ENCODE measurements around the gene KAT6B. TPM values are rescaled to one million over a fixed set of nuclear protein-coding genes. Genes with fewer than 3 reads are reported as not detected.
A peak's percentile ranks its signal among the peaks of the same experiment; 100 is the strongest.

KAT6B gene
- total RNA-seq, 2 experiments from 2014 or later, result 22.8 to 24.8 TPM

- intact Hi-C loops (cut with micrococcal nuclease), result no loop called here
- Mint-ChIP-seq H3K27ac (no peak overlapping the region), H3K36me3 (ENCODE audit: low read depth) (peaks cover 16% of the 10 kb centered on the region), H3K4me1 (ENCODE audit: low read depth) (peaks cover 23% of the 10 kb centered on the region), H3K27me3 (no peaks in the 10 kb centered on the region), H3K4me3 (no peak overlapping the region), H3K9me3 (no peaks in the 10 kb centered on the region)
- DNase-seq, result no peak
- ChIA-PET CTCF (interaction anchor here (4.6 kb wide), 1 partner anchor 11 kb away, joined by 14 read pairs; no protein-coding TSS in a partner anchor), POLR2A (interaction anchor here (0.9 to 1.4 kb wide), 3 partner anchors 10 to 133 kb away, joined by 3 to 6 read pairs (median 4); no protein-coding TSS in a partner anchor)
- no peak for TF ChIP-seq CTCF (IDR thresholded peaks at IDR 0.05)
- ATAC-seq, result no peak
Observed at GRCh38 chr10:74987339-74988053, 161.1 kb downstream of the KAT6B start.

- peak overlapping the region; percentile 52 for H3K27ac Mint-ChIP-seq
- no peak overlapping the region for H3K4me3 Mint-ChIP-seq
- H3K27me3 Mint-ChIP-seq, result no peaks in the 10 kb centered on the region
- ChIA-PET POLR2A (interaction anchor here (1.3 to 1.4 kb wide), 2 partner anchors 10 to 11 kb away, joined by 3 to 6 read pairs; no protein-coding TSS in a partner anchor), CTCF (interaction anchor here (4.6 kb wide), 1 partner anchor 11 kb away, joined by 14 read pairs; no protein-coding TSS in a partner anchor)
- no peak for ATAC-seq
- DNase-seq, result no peak
- peaks cover 18% of the 10 kb centered on the region for H3K4me1 Mint-ChIP-seq (ENCODE audit: low read depth)
- peaks cover 17% of the 10 kb centered on the region for H3K36me3 Mint-ChIP-seq (ENCODE audit: low read depth)
- no peak for TF ChIP-seq CTCF (IDR thresholded peaks at IDR 0.05)
- H3K9me3 Mint-ChIP-seq, result no peaks in the 10 kb centered on the region
- intact Hi-C loops (cut with micrococcal nuclease), result no loop called here
Observed at GRCh38 chr10:74988054-74988775, 161.8 kb downstream of the KAT6B start.

GRCh38 chr10:74988832-74989561 lies 162.6 kb downstream of the KAT6B start:
- intact Hi-C loops (cut with micrococcal nuclease), result no loop called here
- ChIA-PET CTCF (interaction anchor here (0.9 to 4.6 kb wide), 2 partner anchors 12 to 276 kb away, joined by 3 to 14 read pairs; no protein-coding TSS in a partner anchor), POLR2A (interaction anchor here (1.3 kb wide), 1 partner anchor 11 kb away, joined by 3 read pairs; no protein-coding TSS in a partner anchor)
- Mint-ChIP-seq H3K27ac (peak overlapping the region; percentile 9), H3K9me3 (no peaks in the 10 kb centered on the region), H3K36me3 (ENCODE audit: low read depth) (peaks cover 14% of the 10 kb centered on the region), H3K4me1 (ENCODE audit: low read depth) (peaks cover 18% of the 10 kb centered on the region), H3K27me3 (no peaks in the 10 kb centered on the region), H3K4me3 (no peak overlapping the region)
- ATAC-seq (no peak), DNase-seq (no peak)
- no peak for TF ChIP-seq CTCF (IDR thresholded peaks at IDR 0.05)

GRCh38 chr10:74991435-74991834 lies 165.0 kb downstream of the KAT6B start:
- peaks cover 19% of the 10 kb centered on the region for H3K36me3 Mint-ChIP-seq (ENCODE audit: low read depth)

More at GRCh38 chr10:74991435-74991834, 165.0 kb downstream of the KAT6B start:
- no peaks in the 10 kb centered on the region for H3K27me3 Mint-ChIP-seq
- H3K4me3 Mint-ChIP-seq, result no peak overlapping the region
- ATAC-seq, result peak; percentile 95
- TF ChIP-seq CTCF (IDR thresholded peaks at IDR 0.05), result peak; percentile 71
- no peaks in the 10 kb centered on the region for H3K9me3 Mint-ChIP-seq
- H3K27ac Mint-ChIP-seq, result no peak overlapping the region
- intact Hi-C loops (cut with micrococcal nuclease), result no loop called here
- DNase-seq, result peak; percentile 19
- ChIA-PET POLR2A (interaction anchor here (0.6 to 0.8 kb wide), 2 partner anchors 12 to 126 kb away, joined by 3 to 4 read pairs; no protein-coding TSS in a partner anchor), CTCF (interaction anchor here (0.8 to 4.6 kb wide), 5 partner anchors 10 to 269 kb away, joined by 3 to 14 read pairs (median 5); no protein-coding TSS in a partner anchor)
- peaks cover 26% of the 10 kb centered on the region for H3K4me1 Mint-ChIP-seq (ENCODE audit: low read depth)

Data from activated CD8-positive, alpha-beta T cell treated with anti-CD3 and anti-CD28 coated beads for 36 hours (primary cell).